Mucosa of descending colon (tissue), 3 donors: ENCODE results near the gene CACNA1E. TPM values are rescaled to one million over a fixed set of nuclear protein-coding genes. Genes with fewer than 3 reads are reported as not detected.

Experiments used
- ATAC-seq: fragments of 200-7000 bp; cut with Tn5 transposase; one replicate; pipeline ENCODE4 v1.9.1; 2020; ENCODE audit warnings: mild to moderate bottlenecking, moderate library complexity
- DNase-seq, 3 donors: peaks; one replicate each; pipeline ENCODE4 v3.0.0-alpha.2; 2020
- H3K36me3 ChIP-seq: fragments of 200-600 bp; one replicate; pipeline ENCODE4 v1.8.0; 2021; ENCODE audit warnings: low read depth, mild to moderate bottlenecking
- H3K4me1 ChIP-seq: fragments of 200-600 bp; one replicate; pipeline ENCODE4 v1.8.0; 2021; ENCODE audit warnings: low read depth, mild to moderate bottlenecking
- H3K4me3 ChIP-seq: fragments of 200-600 bp; one replicate; pipeline ENCODE4 v1.8.0; 2021; ENCODE audit warnings: mild to moderate bottlenecking
- H3K9me3 ChIP-seq: fragments of 200-600 bp; one replicate; pipeline ENCODE4 v1.8.0; 2021; ENCODE audit warnings: mild to moderate bottlenecking
- CTCF ChIP-seq: fragments of 200-600 bp; IDR thresholded peaks from one replicate; pipeline ENCODE4 v1.8.0; 2022; ENCODE audit warnings: antibody characterized with exemption, mild to moderate bottlenecking
- intact Hi-C, 2 donors: fragments of 100-400 bp; cut with DNase I in 1 of 2; cut with micrococcal nuclease in 1 of 2; formaldehyde crosslinking; loops; one replicate each; pipeline versions ENCODE4 v1.11.0 to v1.11.1; 2022; cut with DNase I, micrococcal nuclease
- total RNA-seq, 3 donors: library from RNA; stranded (reverse); fragmentation: NEBNext Ultra II Directional in 2 of 3; extraction: Animal tissue kit (Norgen Biotek cat#: 25700) in 2 of 3; gene quantifications; one replicate each; pipeline versions ENCODE4 v1.2.1 to v1.2.4, GENCODE V29; 2021 to 2023
- donor health status: DM: no; HTN: no; CAD: no; lungs with moderate emphysema.
- donor health status: DM: no; HTN: no; CAD: no.
- donor health status: DM: no; HTN: yes; CAD: no.

Gene CACNA1E
- total RNA-seq, 3 donors from 2014 or later = 0.09 to 1.4 (median 0.22) TPM

DNA sequence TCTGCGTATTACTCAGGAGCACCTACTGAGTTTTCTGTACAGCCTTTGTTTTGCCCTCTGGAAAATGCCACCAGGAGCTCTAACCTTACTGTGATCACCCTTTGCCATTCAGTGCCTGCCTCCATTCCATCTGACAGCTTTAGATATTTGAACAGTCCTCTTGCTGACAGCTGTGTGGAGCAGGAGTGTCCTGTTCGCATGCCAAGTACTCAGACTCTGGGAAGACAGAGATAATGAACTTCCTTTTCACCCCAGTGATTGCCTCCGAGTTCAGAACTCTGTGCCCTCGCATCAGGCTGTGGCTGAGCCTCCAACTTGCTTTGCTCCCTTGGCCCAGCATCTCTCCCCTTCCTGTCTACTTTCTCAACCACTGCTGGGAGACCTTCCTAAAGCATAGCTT, 74.0 kb downstream of the CACNA1E start:
- intact Hi-C loops = no loop called here
- Histone ChIP-seq H3K4me3 (no peak overlapping the region), H3K9me3 (no peaks in the 10 kb centered on the region), H3K36me3 (no peaks in the 10 kb centered on the region), H3K4me1 (no peaks in the 10 kb centered on the region)
- TF ChIP-seq CTCF = no peak
- DNase-seq (no peak), ATAC-seq (no peak)

DNA sequence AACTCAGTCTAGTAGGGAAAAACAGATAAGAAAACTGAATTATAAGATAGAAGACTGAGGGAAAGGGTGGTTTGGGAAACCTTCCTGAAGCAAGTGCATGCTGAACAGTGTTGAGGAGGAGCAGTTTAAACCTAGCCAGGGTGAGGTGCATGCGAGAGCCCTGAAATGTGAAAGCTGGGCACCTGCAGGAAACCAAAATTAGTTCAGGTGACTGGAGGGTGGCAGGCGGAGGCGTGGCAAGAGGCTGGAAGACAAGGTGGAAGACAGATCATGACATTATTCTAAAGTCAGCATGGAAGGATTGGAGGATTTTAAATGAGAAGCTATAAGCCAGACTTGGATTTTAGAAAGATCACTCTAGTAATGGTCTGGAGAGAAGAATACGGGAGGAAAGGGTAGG, 75.1 kb downstream of the CACNA1E start:
- H3K4me1 ChIP-seq = no peaks in the 10 kb centered on the region
- ATAC-seq = no peak
- no peak for DNase-seq
- intact Hi-C loops = no loop called here
- H3K9me3 ChIP-seq = no peaks in the 10 kb centered on the region
- no peak for TF ChIP-seq CTCF
- no peaks in the 10 kb centered on the region for H3K36me3 ChIP-seq
- no peak overlapping the region for H3K4me3 ChIP-seq

DNA sequence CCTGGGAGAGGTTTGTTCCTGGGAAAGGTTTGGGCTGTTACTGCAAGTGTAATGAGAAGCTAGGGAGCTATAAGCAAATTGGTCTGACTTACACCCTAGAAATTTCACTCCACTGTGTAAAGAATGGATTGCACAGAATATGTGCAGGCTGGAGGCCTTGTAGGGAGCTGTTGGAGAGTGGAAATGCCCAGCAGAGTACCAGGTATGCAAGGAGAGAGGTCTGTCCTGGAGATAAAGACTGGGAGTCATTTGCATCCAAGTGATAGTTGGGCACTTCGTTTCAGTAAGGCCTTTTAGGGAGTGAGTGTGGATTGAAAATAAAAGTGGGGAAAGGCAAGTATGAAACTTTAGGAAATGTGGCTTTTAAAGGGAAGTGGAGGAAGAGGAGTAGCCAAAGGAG, 75.8 kb downstream of the CACNA1E start:
- no peak for DNase-seq
- H3K4me1 ChIP-seq = no peaks in the 10 kb centered on the region
- no peaks in the 10 kb centered on the region for H3K9me3 ChIP-seq
- intact Hi-C loops = no loop called here
- no peak for ATAC-seq
- TF ChIP-seq CTCF = no peak
- H3K36me3 ChIP-seq = no peaks in the 10 kb centered on the region
- no peak overlapping the region for H3K4me3 ChIP-seq

DNA sequence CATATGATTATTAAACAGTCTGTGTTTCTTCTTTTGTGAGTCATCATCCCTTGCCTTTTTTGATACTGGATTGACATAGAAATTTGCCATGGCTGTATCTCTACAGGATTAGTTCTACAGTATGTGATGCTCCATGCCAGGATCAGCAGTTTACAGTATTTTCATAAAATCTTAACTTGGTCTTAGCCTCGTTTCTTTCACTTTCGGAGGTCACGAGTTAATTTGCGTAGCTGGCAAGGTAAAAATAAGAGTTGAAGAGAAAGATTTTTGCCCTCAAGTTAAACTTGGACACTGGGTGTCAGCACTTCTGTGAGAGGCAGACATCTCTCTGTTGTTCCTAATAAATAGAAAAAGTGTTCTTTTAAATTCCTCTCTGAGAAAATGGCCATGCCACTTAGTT, 79.1 kb downstream of the CACNA1E start:
- intact Hi-C loops = no loop called here
- no peaks in the 10 kb centered on the region for H3K36me3 ChIP-seq
- H3K9me3 ChIP-seq = no peaks in the 10 kb centered on the region
- no peak overlapping the region for H3K4me3 ChIP-seq
- ATAC-seq (no peak), DNase-seq (no peak)
- no peak for TF ChIP-seq CTCF
- no peaks in the 10 kb centered on the region for H3K4me1 ChIP-seq

DNA sequence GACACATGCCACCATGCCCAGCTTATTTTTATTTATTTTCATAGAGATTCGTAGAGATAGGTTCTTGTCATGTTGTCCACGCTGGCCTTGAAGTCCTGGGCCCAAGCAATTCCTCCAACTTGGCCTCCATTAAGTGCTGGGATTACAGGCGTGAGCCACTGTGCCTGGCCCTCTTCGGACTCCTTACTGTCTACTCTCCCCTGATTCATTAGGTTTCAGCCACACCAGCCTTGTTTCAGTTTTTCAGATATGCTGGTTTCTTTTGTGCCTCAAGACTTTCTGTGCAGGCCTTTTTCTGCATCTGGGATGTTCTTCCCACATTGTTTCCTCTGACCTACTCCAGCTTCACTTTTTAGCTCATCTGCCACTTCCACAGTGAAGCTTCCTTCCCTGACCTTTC, 85.4 kb downstream of the CACNA1E start:
- Histone ChIP-seq H3K4me3 (no peak overlapping the region), H3K36me3 (no peaks in the 10 kb centered on the region), H3K9me3 (no peaks in the 10 kb centered on the region), H3K4me1 (no peaks in the 10 kb centered on the region)
- DNase-seq (no peak), ATAC-seq (no peak)
- no peak for TF ChIP-seq CTCF
- intact Hi-C loops = no loop called here

GRCh38 chr1:181577475-181577874, 94.2 kb downstream of the CACNA1E start:
- no peak for DNase-seq
- Histone ChIP-seq H3K36me3 (no peaks in the 10 kb centered on the region), H3K4me3 (no peak overlapping the region), H3K4me1 (no peaks in the 10 kb centered on the region), H3K9me3 (no peaks in the 10 kb centered on the region)
- no peak for ATAC-seq
- intact Hi-C loops = no loop called here
- TF ChIP-seq CTCF = no peak
